Skeletal muscle satellite cell (primary cell): ENCODE data around the gene FSHR. TPM values are rescaled to one million over a fixed set of nuclear protein-coding genes. Genes with fewer than 3 reads are reported as not detected.

Experiments used
- H3K27me3 ChIP-seq: 2 replicates; pipeline ENCODE4 v1.7.0; 2013; ENCODE audit warnings: low read length; ENCODE audit not compliant: control insufficient read depth, insufficient read depth
- H3K36me3 ChIP-seq: 2 replicates; pipeline ENCODE4 v1.7.0; 2013; ENCODE audit warnings: mild to moderate bottlenecking, control low read depth, low read length; ENCODE audit not compliant: insufficient read depth
- H3K4me1 ChIP-seq: 2 replicates; pipeline ENCODE4 v1.7.0; 2013; ENCODE audit warnings: low read length; ENCODE audit not compliant: control insufficient read depth, insufficient read depth
- H3K4me2 ChIP-seq: 2 replicates; pipeline ENCODE4 v1.7.0; 2013; ENCODE audit warnings: mild to moderate bottlenecking, low read length
- H3K4me3 ChIP-seq: 2 replicates; pipeline ENCODE4 v1.7.0; 2013; ENCODE audit warnings: low read length
- H3K9ac ChIP-seq: 2 replicates; pipeline ENCODE4 v1.7.0; 2013; ENCODE audit warnings: mild to moderate bottlenecking, low read depth, low read length, moderate library complexity
- H3K9me3 ChIP-seq: replicated peaks from 2 replicates; pipeline ENCODE4 v1.7.0; 2013; ENCODE audit warnings: mild to moderate bottlenecking, control low read depth, low read length
- total RNA-seq: library from RNA; depleted of rRNA; stranded (reverse); fragments of >200 nt; gene quantifications from 2 replicates; pipeline ENCODE4 v1.2.3, GENCODE V29; 2012; rRNA removed

The FSHR gene
- total RNA-seq, result not detected in 2 replicates

GRCh38 chr2:49154140-49154539 lies at the start of gene FSHR:
Gene FSHR, minus strand, starts transcription at chr2:49154515. Its CDS starts 98 bp downstream, at chr2:49154417.
- no peaks in the 10 kb centered on the region for H3K27me3 ChIP-seq

GRCh38 chr2:49199266-49199665 lies 45.0 kb upstream of the FSHR start:
- no peaks in the 10 kb centered on the region for H3K36me3 ChIP-seq
- H3K4me1 ChIP-seq, result no peaks in the 10 kb centered on the region
- no peak overlapping the region for H3K4me2 ChIP-seq
- no peak overlapping the region for H3K4me3 ChIP-seq
- no peak overlapping the region for H3K9ac ChIP-seq
- H3K27me3 ChIP-seq, result no peaks in the 10 kb centered on the region
- H3K9me3 ChIP-seq, result peaks cover 1% of the 10 kb centered on the region

More at GRCh38 chr2:49154140-49154539, at the start of gene FSHR:
- Histone ChIP-seq H3K36me3 (no peaks in the 10 kb centered on the region), H3K9me3 (no peaks in the 10 kb centered on the region), H3K4me3 (no peak within 1 kb of the TSS), H3K4me2 (no peak within 1 kb of the TSS), H3K9ac (no peak within 1 kb of the TSS), H3K4me1 (no peaks in the 10 kb centered on the region)

GRCh38 chr2:49194701-49195100 lies 40.4 kb upstream of the FSHR start:
- no peaks in the 10 kb centered on the region for H3K27me3 ChIP-seq
- no peaks in the 10 kb centered on the region for H3K36me3 ChIP-seq
- no peak overlapping the region for H3K4me2 ChIP-seq
- H3K4me3 ChIP-seq, result no peak overlapping the region
- peaks cover 7% of the 10 kb centered on the region for H3K9me3 ChIP-seq
- no peaks in the 10 kb centered on the region for H3K4me1 ChIP-seq
- no peak overlapping the region for H3K9ac ChIP-seq

GRCh38 chr2:49192036-49192435 lies 37.7 kb upstream of the FSHR start:
- no peaks in the 10 kb centered on the region for H3K36me3 ChIP-seq
- no peaks in the 10 kb centered on the region for H3K4me1 ChIP-seq
- H3K4me2 ChIP-seq, result no peak overlapping the region
- no peaks in the 10 kb centered on the region for H3K27me3 ChIP-seq
- no peak overlapping the region for H3K9ac ChIP-seq
- H3K4me3 ChIP-seq, result no peak overlapping the region
- H3K9me3 ChIP-seq, result peaks cover 7% of the 10 kb centered on the region

GRCh38 chr2:49189512-49190225 lies 35.4 kb upstream of the FSHR start:
- no peaks in the 10 kb centered on the region for H3K27me3 ChIP-seq
- no peaks in the 10 kb centered on the region for H3K4me1 ChIP-seq
- H3K4me2 ChIP-seq, result no peak overlapping the region
- no peaks in the 10 kb centered on the region for H3K36me3 ChIP-seq
- peaks cover 7% of the 10 kb centered on the region for H3K9me3 ChIP-seq
- H3K9ac ChIP-seq, result no peak overlapping the region
- no peak overlapping the region for H3K4me3 ChIP-seq

- H3K27me3 ChIP-seq, result no peaks in the 10 kb centered on the region
- H3K9me3 ChIP-seq, result no peaks in the 10 kb centered on the region
- no peak overlapping the region for H3K4me2 ChIP-seq
- H3K9ac ChIP-seq, result no peak overlapping the region
- no peak overlapping the region for H3K4me3 ChIP-seq
- H3K4me1 ChIP-seq, result no peaks in the 10 kb centered on the region
- no peaks in the 10 kb centered on the region for H3K36me3 ChIP-seq
Measured at GRCh38 chr2:49186050-49186648, 31.8 kb upstream of the FSHR start.

GRCh38 chr2:49178656-49179055 lies 24.3 kb upstream of the FSHR start:
- Histone ChIP-seq H3K9me3 (peaks cover 4% of the 10 kb centered on the region), H3K36me3 (no peaks in the 10 kb centered on the region), H3K4me3 (no peak overlapping the region), H3K4me2 (no peak overlapping the region), H3K9ac (no peak overlapping the region), H3K4me1 (no peaks in the 10 kb centered on the region), H3K27me3 (no peaks in the 10 kb centered on the region)

GRCh38 chr2:49177194-49177593 lies 22.9 kb upstream of the FSHR start:
- peaks cover 4% of the 10 kb centered on the region for H3K9me3 ChIP-seq
- no peaks in the 10 kb centered on the region for H3K27me3 ChIP-seq
- H3K4me1 ChIP-seq, result no peaks in the 10 kb centered on the region
- H3K4me2 ChIP-seq, result no peak overlapping the region
- H3K36me3 ChIP-seq, result no peaks in the 10 kb centered on the region
- H3K4me3 ChIP-seq, result no peak overlapping the region
- no peak overlapping the region for H3K9ac ChIP-seq

GRCh38 chr2:49175831-49176230 lies 21.5 kb upstream of the FSHR start:
- no peak overlapping the region for H3K4me2 ChIP-seq
- no peak overlapping the region for H3K9ac ChIP-seq
- H3K9me3 ChIP-seq, result peaks cover 4% of the 10 kb centered on the region
- H3K4me1 ChIP-seq, result no peaks in the 10 kb centered on the region
- H3K4me3 ChIP-seq, result no peak overlapping the region
- H3K27me3 ChIP-seq, result no peaks in the 10 kb centered on the region
- no peaks in the 10 kb centered on the region for H3K36me3 ChIP-seq

GRCh38 chr2:49174750-49175149 lies 20.4 kb upstream of the FSHR start:
- H3K36me3 ChIP-seq, result no peaks in the 10 kb centered on the region
- H3K4me3 ChIP-seq, result no peak overlapping the region
- H3K27me3 ChIP-seq, result no peaks in the 10 kb centered on the region
- H3K4me1 ChIP-seq, result no peaks in the 10 kb centered on the region
- H3K9ac ChIP-seq, result no peak overlapping the region
- no peak overlapping the region for H3K4me2 ChIP-seq
- H3K9me3 ChIP-seq, result peaks cover 4% of the 10 kb centered on the region

GRCh38 chr2:49167131-49167530 lies 12.8 kb upstream of the FSHR start:
- H3K4me3 ChIP-seq, result no peak overlapping the region
- no peaks in the 10 kb centered on the region for H3K4me1 ChIP-seq
- H3K9me3 ChIP-seq, result peaks cover 4% of the 10 kb centered on the region
- no peaks in the 10 kb centered on the region for H3K27me3 ChIP-seq
- H3K36me3 ChIP-seq, result no peaks in the 10 kb centered on the region
- H3K9ac ChIP-seq, result no peak overlapping the region
- H3K4me2 ChIP-seq, result no peak overlapping the region

GRCh38 chr2:49165662-49166061 lies 11.3 kb upstream of the FSHR start:
- H3K9ac ChIP-seq, result no peak overlapping the region
- H3K36me3 ChIP-seq, result no peaks in the 10 kb centered on the region
- H3K27me3 ChIP-seq, result no peaks in the 10 kb centered on the region
- no peak overlapping the region for H3K4me3 ChIP-seq
- H3K4me1 ChIP-seq, result no peaks in the 10 kb centered on the region
- H3K4me2 ChIP-seq, result no peak overlapping the region
- peaks cover 4% of the 10 kb centered on the region for H3K9me3 ChIP-seq
